Liver (tissue), 9 donors: ENCODE data around the gene DONSON. TPM values are rescaled to one million over a fixed set of nuclear protein-coding genes. Genes with fewer than 3 reads are reported as not detected.

Experiments used
- DNase-seq: peaks from one replicate; pipeline ENCODE4 v3.0.0-alpha.2; 2017; ENCODE audit warnings: low spot score
- H3K27ac ChIP-seq, 2 donors: one replicate each; pipeline ENCODE4 v1.7.0; 2013; ENCODE audit warnings: inconsistent platforms in 2 of 2, low read length in 2 of 2, control low read depth in 1 of 2, low read depth in 1 of 2, mild to moderate bottlenecking in 1 of 2
- H3K27me3 ChIP-seq, 4 donors: one replicate each; pipeline versions ENCODE4 v1.6.1 to v1.7.0; 2013; ENCODE audit warnings: low read length in 3 of 4, inconsistent platforms in 1 of 4, mild to moderate bottlenecking in 1 of 4, moderate library complexity in 1 of 4; ENCODE audit not compliant: control insufficient read depth in 4 of 4, insufficient read depth in 4 of 4
- H3K36me3 ChIP-seq, 4 donors: one replicate each; pipeline versions ENCODE4 v1.6.1 to v1.7.0; 2013; ENCODE audit warnings: low read length in 3 of 4, mild to moderate bottlenecking in 3 of 4, low read depth in 1 of 4, moderate library complexity in 1 of 4; ENCODE audit not compliant: control insufficient read depth in 4 of 4, insufficient read depth in 3 of 4
- H3K4me1 ChIP-seq, 4 donors: one replicate each; pipeline versions ENCODE4 v1.6.1 to v1.7.0; 2013; ENCODE audit warnings: low read length in 3 of 4, mild to moderate bottlenecking in 3 of 4, moderate library complexity in 1 of 4; ENCODE audit not compliant: control insufficient read depth in 4 of 4, insufficient read depth in 4 of 4
- H3K4me3 ChIP-seq, 3 donors: one replicate each; pipeline versions ENCODE4 v1.6.1 to v1.7.0; 2013; ENCODE audit warnings: low read length in 3 of 3, control low read depth in 1 of 3, low read depth in 1 of 3, mild to moderate bottlenecking in 1 of 3
- H3K9ac ChIP-seq, 2 donors: one replicate each; pipeline ENCODE4 v1.7.0; 2013; ENCODE audit warnings: low read length in 2 of 2, mild to moderate bottlenecking in 2 of 2, moderate library complexity in 2 of 2, control low read depth in 1 of 2, low read depth in 1 of 2
- H3K9me3 ChIP-seq, 4 donors: one replicate each; pipeline versions ENCODE4 v1.6.1 to v1.7.0; 2013; ENCODE audit warnings: low read length in 3 of 4; ENCODE audit not compliant: control insufficient read depth in 4 of 4
- EGR1 ChIP-seq, 2 donors: IDR thresholded peaks; 2 replicates each; pipeline ENCODE4 v1.6.1; 2016 to 2018; ENCODE audit warnings: antibody characterized with exemption in 2 of 2, low read depth in 2 of 2
- FOXA1 ChIP-seq: IDR thresholded peaks from 2 replicates; pipeline ENCODE4 v1.6.1; 2016; ENCODE audit warnings: antibody characterized with exemption
- FOXA2 ChIP-seq: IDR thresholded peaks from 2 replicates; pipeline ENCODE4 v1.6.1; 2016; ENCODE audit warnings: antibody characterized with exemption
- GABPA ChIP-seq, 2 donors: IDR thresholded peaks in 1 of 2; conservative IDR thresholded peaks in 1 of 2; 2 replicates each; pipeline ENCODE4 v1.6.1; 2016; ENCODE audit warnings: antibody characterized with exemption in 2 of 2, mild to moderate bottlenecking in 1 of 2, moderate library complexity in 1 of 2
- HNF4A ChIP-seq, 2 donors: conservative IDR thresholded peaks; 2 replicates each; pipeline ENCODE4 v1.6.1; 2016; ENCODE audit warnings: antibody characterized with exemption in 2 of 2, mild to moderate bottlenecking in 2 of 2
- HNF4G ChIP-seq: IDR thresholded peaks from 2 replicates; pipeline ENCODE4 v1.6.1; 2016; ENCODE audit warnings: antibody characterized with exemption
- JUND ChIP-seq, 2 donors: IDR thresholded peaks; 2 replicates each; pipeline ENCODE4 v1.6.1; 2016; ENCODE audit warnings: antibody characterized with exemption in 2 of 2
- NR2F2 ChIP-seq: IDR thresholded peaks from 2 replicates; pipeline ENCODE4 v1.6.1; 2016; ENCODE audit warnings: antibody characterized with exemption
- RAD21 ChIP-seq, 2 donors: IDR thresholded peaks; 2 replicates each; pipeline ENCODE4 v1.6.1; 2016; ENCODE audit warnings: antibody characterized with exemption in 2 of 2, mild to moderate bottlenecking in 2 of 2
- RXRA ChIP-seq, 2 donors: IDR thresholded peaks; 2 replicates each; pipeline ENCODE4 v1.6.1; 2017 to 2018; ENCODE audit warnings: antibody characterized with exemption in 2 of 2, mild to moderate bottlenecking in 1 of 2
- SP1 ChIP-seq: IDR thresholded peaks from 2 replicates; pipeline ENCODE4 v1.6.1; 2018; ENCODE audit warnings: antibody characterized with exemption, mild to moderate bottlenecking
- TAF1 ChIP-seq: conservative IDR thresholded peaks from 2 replicates; pipeline ENCODE4 v1.6.1; 2016; ENCODE audit warnings: antibody characterized with exemption, mild to moderate bottlenecking
- YY1 ChIP-seq: IDR thresholded peaks from 2 replicates; pipeline ENCODE4 v1.6.1; 2016; ENCODE audit warnings: antibody characterized with exemption, mild to moderate bottlenecking
- WGBS: extraction: QIAGEN DNeasy Blood & Tissue Kit; methylation state at CpG from one replicate; pipeline ENCODE4 v1.1.7; 2013; 5-methylcytosine and 5-hydroxymethylcytosine counted together
- polyA plus RNA-seq, 2 donors: library from polyadenylated mRNA; stranded (reverse) in 1 of 2; unstranded in 1 of 2; fragments of 200-250 nt in 1 of 2; fragments of >200 nt in 1 of 2; fragmentation: Nextera tagmentation in 1 of 2; extraction: Ambion mirVana in 1 of 2; gene quantifications; one replicate each; pipeline versions ENCODE4 v1.2.1 to v1.2.3, GENCODE V29; 2013 to 2015
- total RNA-seq, 2 donors: library from RNA; depleted of rRNA; stranded (reverse); fragments of >200 nt; gene quantifications; one replicate each; pipeline ENCODE4 v1.2.3, GENCODE V29; 2014
- TF ChIP-seq, protein P1 (sequence below): IDR thresholded peaks from 2 replicates; pipeline ENCODE4 v1.6.1; 2016; ENCODE audit warnings: antibody characterized with exemption, mild to moderate bottlenecking
- TF ChIP-seq, protein P2 (sequence below): IDR thresholded peaks from 2 replicates; pipeline ENCODE4 v1.6.1; 2016; ENCODE audit warnings: antibody characterized with exemption
- TF ChIP-seq, protein P3 (sequence below): IDR thresholded peaks from 2 replicates; pipeline ENCODE4 v1.6.1; 2016; ENCODE audit warnings: antibody characterized with exemption
- TF ChIP-seq, protein P4 (sequence below): IDR thresholded peaks from 2 replicates; pipeline ENCODE4 v1.6.1; 2016; ENCODE audit warnings: antibody characterized with exemption
- TF ChIP-seq, protein P5 (sequence below): fragments of 150-350 bp; IDR thresholded peaks from 2 replicates; pipeline ENCODE4 v1.5.1; 2017; ENCODE audit warnings: improper control_type of control experiment, low read depth, low read length; ENCODE audit not compliant: missing input control
- donor health status: healthy.
- donor health status: healthy.
- donor health status: healthy.
- donor health status: healthy.
- donor health status: healthy.

Gene DONSON
- total and polyA plus RNA-seq, 4 donors, result 4.8 to 22.6 (median 8.3) TPM

DNA sequence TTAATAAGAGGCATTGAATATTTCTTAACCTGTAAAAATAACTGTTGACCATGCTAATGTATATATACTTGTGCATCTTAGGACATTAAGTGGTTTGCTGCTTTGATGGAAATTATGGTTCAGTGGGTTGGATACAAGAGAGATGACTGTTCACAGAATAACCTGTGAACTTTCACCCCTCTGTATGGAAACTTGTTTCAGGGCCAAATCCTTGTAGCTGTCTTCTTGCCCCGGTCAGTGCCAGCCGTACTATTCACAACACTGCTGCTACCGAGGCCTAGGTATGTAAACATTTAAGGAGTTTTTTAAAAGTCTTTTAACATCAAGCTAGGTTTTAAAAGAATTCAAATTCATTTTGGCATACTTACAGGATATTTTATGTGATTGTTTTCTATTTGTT is 16.1 kb downstream of the DONSON start:
- no peak overlapping the region for H3K27ac ChIP-seq
- peak; percentile 76 for TF ChIP-seq NR2F2
- peak; percentile 73 to 88 for TF ChIP-seq HNF4A (conservative IDR thresholded peaks at IDR 0.05)
- peak; percentile 79 for TF ChIP-seq SP1
- no peak for TF ChIP-seq TAF1
- peak; percentile 71 to 83 for TF ChIP-seq EGR1 (IDR thresholded peaks at IDR 0.05; ENCODE audit: low read depth in 2 of 2)
- TF ChIP-seq JUND (IDR thresholded peaks at IDR 0.05), result peak; percentile 33 to 79
- TF ChIP-seq HNF4G, result peak; percentile 31
- no peak for TF ChIP-seq YY1
- peak; percentile 35 for TF ChIP-seq FOXA2
- TF ChIP-seq, protein P1, sequence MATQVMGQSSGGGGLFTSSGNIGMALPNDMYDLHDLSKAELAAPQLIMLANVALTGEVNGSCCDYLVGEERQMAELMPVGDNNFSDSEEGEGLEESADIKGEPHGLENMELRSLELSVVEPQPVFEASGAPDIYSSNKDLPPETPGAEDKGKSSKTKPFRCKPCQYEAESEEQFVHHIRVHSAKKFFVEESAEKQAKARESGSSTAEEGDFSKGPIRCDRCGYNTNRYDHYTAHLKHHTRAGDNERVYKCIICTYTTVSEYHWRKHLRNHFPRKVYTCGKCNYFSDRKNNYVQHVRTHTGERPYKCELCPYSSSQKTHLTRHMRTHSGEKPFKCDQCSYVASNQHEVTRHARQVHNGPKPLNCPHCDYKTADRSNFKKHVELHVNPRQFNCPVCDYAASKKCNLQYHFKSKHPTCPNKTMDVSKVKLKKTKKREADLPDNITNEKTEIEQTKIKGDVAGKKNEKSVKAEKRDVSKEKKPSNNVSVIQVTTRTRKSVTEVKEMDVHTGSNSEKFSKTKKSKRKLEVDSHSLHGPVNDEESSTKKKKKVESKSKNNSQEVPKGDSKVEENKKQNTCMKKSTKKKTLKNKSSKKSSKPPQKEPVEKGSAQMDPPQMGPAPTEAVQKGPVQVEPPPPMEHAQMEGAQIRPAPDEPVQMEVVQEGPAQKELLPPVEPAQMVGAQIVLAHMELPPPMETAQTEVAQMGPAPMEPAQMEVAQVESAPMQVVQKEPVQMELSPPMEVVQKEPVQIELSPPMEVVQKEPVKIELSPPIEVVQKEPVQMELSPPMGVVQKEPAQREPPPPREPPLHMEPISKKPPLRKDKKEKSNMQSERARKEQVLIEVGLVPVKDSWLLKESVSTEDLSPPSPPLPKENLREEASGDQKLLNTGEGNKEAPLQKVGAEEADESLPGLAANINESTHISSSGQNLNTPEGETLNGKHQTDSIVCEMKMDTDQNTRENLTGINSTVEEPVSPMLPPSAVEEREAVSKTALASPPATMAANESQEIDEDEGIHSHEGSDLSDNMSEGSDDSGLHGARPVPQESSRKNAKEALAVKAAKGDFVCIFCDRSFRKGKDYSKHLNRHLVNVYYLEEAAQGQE, result peak; percentile 29
- TF ChIP-seq RXRA (IDR thresholded peaks at IDR 0.05), result peak; percentile 88 to 89
- TF ChIP-seq, protein P2, sequence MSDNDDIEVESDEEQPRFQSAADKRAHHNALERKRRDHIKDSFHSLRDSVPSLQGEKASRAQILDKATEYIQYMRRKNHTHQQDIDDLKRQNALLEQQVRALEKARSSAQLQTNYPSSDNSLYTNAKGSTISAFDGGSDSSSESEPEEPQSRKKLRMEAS, result peak; percentile 33
- TF ChIP-seq GABPA (IDR thresholded peaks at IDR 0.05 in 1 of 2, conservative IDR thresholded peaks at IDR 0.05 in 1 of 2), result peak in 1 of 2 donors; percentile 46
- TF ChIP-seq, protein P3, sequence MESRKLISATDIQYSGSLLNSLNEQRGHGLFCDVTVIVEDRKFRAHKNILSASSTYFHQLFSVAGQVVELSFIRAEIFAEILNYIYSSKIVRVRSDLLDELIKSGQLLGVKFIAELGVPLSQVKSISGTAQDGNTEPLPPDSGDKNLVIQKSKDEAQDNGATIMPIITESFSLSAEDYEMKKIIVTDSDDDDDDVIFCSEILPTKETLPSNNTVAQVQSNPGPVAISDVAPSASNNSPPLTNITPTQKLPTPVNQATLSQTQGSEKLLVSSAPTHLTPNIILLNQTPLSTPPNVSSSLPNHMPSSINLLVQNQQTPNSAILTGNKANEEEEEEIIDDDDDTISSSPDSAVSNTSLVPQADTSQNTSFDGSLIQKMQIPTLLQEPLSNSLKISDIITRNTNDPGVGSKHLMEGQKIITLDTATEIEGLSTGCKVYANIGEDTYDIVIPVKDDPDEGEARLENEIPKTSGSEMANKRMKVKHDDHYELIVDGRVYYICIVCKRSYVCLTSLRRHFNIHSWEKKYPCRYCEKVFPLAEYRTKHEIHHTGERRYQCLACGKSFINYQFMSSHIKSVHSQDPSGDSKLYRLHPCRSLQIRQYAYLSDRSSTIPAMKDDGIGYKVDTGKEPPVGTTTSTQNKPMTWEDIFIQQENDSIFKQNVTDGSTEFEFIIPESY, result peak; percentile 39
- TF ChIP-seq, protein P4, sequence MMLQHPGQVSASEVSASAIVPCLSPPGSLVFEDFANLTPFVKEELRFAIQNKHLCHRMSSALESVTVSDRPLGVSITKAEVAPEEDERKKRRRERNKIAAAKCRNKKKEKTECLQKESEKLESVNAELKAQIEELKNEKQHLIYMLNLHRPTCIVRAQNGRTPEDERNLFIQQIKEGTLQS, result peak; percentile 50
- TF ChIP-seq, protein P5, sequence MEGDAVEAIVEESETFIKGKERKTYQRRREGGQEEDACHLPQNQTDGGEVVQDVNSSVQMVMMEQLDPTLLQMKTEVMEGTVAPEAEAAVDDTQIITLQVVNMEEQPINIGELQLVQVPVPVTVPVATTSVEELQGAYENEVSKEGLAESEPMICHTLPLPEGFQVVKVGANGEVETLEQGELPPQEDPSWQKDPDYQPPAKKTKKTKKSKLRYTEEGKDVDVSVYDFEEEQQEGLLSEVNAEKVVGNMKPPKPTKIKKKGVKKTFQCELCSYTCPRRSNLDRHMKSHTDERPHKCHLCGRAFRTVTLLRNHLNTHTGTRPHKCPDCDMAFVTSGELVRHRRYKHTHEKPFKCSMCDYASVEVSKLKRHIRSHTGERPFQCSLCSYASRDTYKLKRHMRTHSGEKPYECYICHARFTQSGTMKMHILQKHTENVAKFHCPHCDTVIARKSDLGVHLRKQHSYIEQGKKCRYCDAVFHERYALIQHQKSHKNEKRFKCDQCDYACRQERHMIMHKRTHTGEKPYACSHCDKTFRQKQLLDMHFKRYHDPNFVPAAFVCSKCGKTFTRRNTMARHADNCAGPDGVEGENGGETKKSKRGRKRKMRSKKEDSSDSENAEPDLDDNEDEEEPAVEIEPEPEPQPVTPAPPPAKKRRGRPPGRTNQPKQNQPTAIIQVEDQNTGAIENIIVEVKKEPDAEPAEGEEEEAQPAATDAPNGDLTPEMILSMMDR, result no peak
- TF ChIP-seq RAD21 (IDR thresholded peaks at IDR 0.05), result peak; percentile 25 to 27
- no peak for TF ChIP-seq FOXA1
- H3K27me3 ChIP-seq, result no peaks in the 10 kb centered on the region
- H3K36me3 ChIP-seq, result peaks cover 6 to 58% (median 39%) of the 10 kb centered on the region in 4 donors
- H3K4me1 ChIP-seq, result peaks cover 1 to 28% (median 13%) of the 10 kb centered on the region in 4 donors
- H3K4me3 ChIP-seq, result no peak overlapping the region
- no peaks in the 10 kb centered on the region for H3K9me3 ChIP-seq
- H3K9ac ChIP-seq, result no peak overlapping the region
- DNase-seq, result no peak
- WGBS, result 17% methylated on average over 3 of the region's 3 CpGs
